DMS 273 (cell line): Measurements from ENCODE around the gene FOXA3.

Experiments used
- DNase-seq: peaks from one replicate; lab custom pipeline; 2025; ENCODE audit not compliant: unreplicated experiment; lab: John Stamatoyannopoulos, UW

FOXA3 gene

GRCh38 chr19:45917421-45918091 lies 53.4 kb downstream of the FOXA3 start:
- DNase-seq: no peak

- DNase-seq: no peak
These were observed 54.6 kb downstream of the FOXA3 start for GRCh38 chr19:45918721-45919120.

- no peak for DNase-seq
These were observed 55.6 kb downstream of the FOXA3 start for GRCh38 chr19:45919678-45920077.

GRCh38 chr19:45920458-45920857 lies 56.3 kb downstream of the FOXA3 start:
- DNase-seq: no peak

- DNase-seq: peak; percentile 47
These were observed 58.2 kb downstream of the FOXA3 start for GRCh38 chr19:45922281-45922680.
